Occipital lobe (tissue), 2 donors: ENCODE results near the gene RACGAP1. TPM values are rescaled to one million over a fixed set of nuclear protein-coding genes. Genes with fewer than 3 reads are reported as not detected.

Experiments used
- DNase-seq: peaks from one replicate; lab custom pipeline; 2025; lab: John Stamatoyannopoulos, UW
- total RNA-seq: library from RNA; depleted of rRNA; stranded (reverse); fragments of >200 nt; gene quantifications from one replicate; pipeline ENCODE4 v1.2.3, GENCODE V29; 2014

The RACGAP1 gene
- total RNA-seq, 1 donor from 2014 or later: 22.0 TPM

DNA sequence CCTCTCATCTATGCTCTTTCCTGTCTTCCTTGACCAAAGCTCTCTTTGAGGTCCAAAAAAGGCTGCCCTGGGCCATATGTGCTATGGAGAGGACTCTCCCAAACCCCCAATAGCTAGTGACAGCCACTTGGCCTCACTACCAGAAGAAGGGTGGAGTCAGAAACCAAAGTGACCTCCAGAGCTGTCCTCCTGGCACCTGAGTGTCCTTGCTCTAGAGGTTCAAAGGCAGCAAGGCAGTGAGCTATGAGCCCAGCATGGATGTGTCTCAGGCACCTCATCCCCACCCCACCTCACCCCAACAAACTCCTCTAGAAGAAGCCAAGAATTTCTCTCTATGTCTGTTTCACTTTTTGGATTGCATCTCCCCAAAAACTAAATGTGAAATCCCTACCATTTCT lies 67.7 kb downstream of the RACGAP1 start:
- no peak for DNase-seq

DNA sequence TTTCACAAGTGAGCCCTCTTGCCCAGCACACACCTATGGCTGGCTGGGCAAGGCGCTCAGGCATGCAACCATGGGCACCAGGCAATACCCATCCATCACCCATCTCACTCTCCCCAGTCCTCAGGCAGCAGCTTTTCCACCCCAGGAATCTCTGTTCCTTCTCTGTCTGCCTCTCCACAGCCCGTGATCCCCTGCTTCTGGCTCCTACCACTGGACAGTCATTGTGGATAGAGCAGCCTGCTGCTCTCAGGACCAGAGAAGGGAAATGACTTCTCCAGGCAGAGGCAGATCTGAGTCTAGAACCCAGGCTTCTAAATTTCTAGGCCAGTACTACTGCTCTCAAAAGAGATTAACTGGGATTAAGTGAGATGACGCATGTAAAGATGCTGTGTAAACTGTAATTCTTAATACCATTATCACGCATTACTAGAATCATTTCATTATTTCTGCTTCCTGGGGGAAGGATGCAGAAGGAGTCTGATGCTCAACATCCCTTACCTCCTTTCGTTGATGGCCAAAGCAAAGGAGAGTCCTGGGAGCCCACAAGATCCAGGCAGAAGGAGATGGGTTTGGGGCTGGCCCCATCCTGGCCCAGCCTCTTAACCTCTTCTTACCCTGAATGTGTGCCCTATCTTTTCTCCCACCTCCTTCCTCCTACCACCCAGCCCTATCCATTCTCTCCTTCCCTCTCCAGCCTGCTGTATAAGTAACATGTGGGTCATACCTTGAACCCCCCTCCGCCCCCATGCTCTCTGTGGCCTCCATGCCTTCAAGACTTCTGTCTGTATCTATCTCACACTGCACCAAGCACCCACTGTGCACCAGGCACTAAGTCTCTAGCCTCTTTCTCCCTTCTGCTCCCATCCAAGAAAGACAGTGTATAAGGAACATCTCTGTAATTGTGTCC lies 68.4 kb downstream of the RACGAP1 start:
- no peak for DNase-seq

DNA sequence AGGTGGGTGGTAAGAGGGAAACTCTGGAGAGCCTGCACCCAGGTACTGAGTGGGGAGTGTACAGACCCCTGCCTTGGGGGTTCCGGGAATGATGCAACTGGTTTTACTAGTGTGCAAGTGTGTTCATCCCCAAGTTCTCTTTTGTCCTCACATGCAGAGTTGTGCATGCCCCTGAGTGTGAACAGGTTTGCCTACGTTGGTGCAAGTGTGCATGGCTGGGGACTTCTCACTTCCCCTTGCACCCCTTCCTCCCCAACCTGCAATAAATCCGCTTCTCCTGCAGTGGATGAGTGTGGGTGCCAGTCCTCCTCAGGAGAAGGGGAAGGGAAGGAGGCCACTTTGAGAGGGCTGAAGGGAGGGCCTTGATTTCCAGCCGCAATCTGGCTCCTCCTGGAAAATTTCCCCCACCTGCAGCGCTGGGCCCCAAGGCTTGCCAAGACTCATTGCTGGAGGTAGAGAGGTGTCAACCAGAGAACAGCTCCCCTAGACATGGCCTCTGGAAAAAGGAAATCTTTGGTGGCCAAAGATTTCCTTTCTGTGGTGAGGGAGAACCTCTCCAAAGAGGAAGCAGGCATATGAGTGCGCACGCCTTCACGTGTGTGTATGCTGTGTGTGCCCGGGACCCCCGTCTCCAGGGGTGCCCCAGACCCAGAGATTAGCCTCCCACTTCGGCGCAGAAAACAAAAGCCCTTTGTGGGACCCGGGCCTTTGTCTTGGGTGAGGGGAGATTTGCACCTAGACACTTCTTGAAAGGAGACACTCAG lies 69.2 kb downstream of the RACGAP1 start:
- DNase-seq: no peak

GRCh38 chr12:49954863-49955830 lies 70.1 kb downstream of the RACGAP1 start:
- no peak for DNase-seq

DNA sequence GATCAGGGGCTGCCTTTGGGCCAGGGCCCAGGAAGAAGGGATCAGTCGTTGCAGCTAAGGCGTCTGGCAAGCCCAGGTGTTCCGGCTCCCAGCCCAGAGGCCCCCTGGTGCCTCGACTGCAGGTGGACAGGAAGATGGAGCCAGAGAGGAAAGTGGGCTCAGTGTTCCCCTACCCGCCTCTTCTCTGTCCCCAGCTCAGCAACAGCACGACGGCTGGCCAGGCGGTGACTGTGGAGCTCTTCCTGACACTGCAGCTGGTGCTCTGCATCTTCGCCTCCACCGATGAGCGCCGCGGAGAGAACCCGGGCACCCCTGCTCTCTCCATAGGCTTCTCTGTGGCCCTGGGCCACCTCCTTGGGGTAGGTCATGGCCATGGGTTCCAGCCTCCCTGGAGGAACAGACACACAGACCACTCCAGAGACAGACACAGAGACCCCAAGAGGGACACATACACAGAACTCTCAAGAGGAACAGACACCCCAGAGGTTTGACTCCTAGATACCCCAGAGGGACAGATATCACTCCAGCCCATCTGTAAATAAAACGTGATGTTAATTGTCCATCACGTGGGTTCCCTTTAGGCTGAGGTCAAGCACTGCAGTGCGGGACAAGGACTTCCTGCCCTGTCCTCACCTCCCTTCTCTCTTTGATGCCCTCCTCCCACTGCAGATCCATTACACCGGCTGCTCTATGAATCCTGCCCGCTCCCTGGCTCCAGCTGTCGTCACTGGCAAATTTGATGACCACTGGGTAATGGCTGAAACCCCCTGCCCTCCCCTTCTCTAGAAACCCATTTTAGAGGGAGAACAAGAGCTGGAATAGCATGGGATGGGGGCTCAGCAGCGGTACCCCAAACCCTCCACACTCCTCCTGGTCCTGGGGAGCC lies 71.1 kb downstream of the RACGAP1 start:
- DNase-seq: no peak

GRCh38 chr12:49953151-49953550 lies 72.1 kb downstream of the RACGAP1 start:
- no peak for DNase-seq

GRCh38 chr12:49952391-49953055 lies 72.8 kb downstream of the RACGAP1 start:
- no peak for DNase-seq

DNA sequence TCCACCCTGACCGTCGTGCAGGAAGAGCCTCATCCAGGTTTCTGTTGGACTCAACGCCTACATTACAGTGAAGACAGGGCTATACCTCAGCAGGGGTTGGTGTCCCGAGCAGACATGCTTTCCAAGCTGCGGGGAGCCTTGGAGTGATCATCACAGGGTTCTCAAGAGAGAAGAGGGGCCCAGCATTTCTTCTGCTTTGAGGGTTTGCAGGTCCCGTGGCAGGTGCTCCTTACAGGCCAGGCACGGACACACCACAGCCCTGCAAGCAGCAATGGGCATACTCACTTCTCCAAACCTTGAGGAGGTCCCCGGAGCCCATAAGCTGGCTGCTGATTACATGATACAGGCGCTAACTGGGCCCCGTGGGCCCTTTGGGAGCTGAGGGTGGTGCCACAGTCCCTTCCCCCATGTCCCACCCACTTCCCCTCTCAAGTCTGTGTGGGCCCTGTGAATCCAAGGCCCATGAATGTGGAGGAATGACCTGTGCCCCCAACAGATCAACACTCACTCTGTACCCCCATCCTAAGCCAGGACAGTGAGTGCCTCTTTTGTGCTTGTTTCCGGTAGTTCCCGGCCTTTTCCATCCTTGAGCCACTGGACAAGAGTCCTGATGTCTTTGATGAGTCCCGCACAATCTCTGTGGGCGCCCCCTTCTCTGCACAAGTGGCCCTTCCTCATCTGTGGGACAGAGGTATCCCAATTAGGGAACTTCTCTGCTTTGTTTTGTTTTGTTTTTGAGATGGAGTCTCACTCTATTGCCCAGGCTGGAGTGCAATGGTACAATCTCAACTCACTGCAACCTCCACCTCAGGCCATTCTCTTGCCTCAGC lies 73.7 kb downstream of the RACGAP1 start:
- DNase-seq: no peak

DNA sequence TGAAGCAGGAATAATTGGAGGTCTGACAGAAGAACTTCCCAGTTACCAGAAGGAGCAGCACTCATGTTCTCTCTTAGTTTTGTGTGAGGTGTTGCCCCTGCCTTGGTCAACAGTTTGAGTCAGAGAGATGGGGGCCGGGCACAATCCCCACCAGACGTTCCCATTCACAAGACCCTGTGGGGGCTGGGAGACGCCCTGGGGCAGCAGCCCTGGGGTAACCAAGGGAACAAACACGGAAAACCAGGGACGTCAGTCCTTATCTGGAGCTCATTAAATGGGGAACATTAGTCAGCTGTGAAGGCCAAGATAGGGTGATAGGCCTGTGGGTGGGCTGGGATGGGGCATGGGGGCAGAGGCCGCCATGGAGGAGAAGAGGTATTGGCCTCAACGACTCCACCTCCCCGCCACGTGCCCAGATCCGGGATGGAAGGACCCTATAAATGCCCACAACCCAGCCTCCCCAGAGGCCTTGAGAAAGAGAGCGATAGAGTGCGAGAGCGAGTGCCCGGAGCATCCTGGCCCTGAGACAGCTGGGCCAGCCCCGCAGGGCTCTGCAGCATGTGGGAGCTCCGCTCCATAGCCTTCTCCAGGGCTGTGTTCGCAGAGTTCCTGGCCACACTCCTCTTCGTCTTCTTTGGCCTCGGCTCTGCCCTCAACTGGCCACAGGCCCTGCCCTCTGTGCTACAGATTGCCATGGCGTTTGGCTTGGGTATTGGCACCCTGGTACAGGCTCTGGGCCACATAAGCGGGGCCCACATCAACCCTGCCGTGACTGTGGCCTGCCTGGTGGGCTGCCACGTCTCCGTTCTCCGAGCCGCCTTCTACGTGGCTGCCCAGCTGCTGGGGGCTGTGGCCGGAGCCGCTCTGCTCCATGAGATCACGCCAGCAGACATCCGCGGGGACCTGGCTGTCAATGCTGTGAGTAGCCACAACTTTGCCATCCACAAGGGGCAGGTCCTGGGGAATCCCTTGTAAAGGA lies 74.7 kb downstream of the RACGAP1 start, which contains the start of gene AQP2:
Gene AQP2 (plus strand): TSS at position 465 of the 979 bp plus-strand sequence. CDS start 94 bp downstream, at position 559.
- DNase-seq: no peak

DNA sequence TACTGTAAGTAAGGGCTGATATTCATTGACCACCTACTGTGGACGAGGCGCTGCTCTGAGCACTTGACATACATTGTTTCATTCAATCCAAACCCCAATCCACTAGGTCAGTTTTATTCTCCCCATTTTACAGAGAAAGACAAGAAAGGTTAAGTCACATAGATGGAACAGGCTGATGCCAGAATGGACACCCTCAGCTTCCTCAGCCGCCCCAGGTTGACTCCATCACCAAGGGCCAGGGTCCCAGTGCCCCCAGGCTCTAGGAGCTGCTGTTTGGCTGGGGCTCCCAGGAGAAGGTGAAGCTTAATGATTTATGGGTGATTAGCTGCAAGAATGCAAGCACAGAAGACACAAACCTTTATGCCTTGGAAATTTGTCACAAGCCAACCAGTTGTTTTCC lies 75.4 kb downstream of the RACGAP1 start:
- no peak for DNase-seq

GRCh38 chr12:49948866-49949845 lies 76.1 kb downstream of the RACGAP1 start:
- DNase-seq: no peak

GRCh38 chr12:49947593-49948226 lies 77.6 kb downstream of the RACGAP1 start:
- DNase-seq: no peak

- no peak for DNase-seq
Measured at GRCh38 chr12:49946497-49946896, 78.8 kb downstream of the RACGAP1 start.

DNA sequence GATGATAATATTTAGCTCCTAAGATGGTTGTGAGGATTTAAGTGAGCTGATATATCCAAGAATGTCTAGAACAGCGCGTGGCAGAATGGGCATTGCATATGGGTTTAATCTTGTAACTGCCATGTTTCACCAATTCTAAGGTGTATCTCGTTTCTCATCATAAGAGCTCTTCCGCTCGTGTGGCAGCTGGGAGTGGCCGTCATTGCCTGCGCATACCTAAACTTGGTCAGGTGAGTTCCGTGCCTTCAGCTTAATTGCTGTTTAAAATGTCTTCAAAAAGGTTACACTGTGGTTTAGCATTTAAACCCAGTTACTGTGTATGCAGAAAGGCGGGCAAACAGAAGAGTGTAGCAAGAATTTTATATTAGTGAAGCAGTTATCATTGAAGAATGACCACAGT lies 79.2 kb downstream of the RACGAP1 start:
- no peak for DNase-seq

DNA sequence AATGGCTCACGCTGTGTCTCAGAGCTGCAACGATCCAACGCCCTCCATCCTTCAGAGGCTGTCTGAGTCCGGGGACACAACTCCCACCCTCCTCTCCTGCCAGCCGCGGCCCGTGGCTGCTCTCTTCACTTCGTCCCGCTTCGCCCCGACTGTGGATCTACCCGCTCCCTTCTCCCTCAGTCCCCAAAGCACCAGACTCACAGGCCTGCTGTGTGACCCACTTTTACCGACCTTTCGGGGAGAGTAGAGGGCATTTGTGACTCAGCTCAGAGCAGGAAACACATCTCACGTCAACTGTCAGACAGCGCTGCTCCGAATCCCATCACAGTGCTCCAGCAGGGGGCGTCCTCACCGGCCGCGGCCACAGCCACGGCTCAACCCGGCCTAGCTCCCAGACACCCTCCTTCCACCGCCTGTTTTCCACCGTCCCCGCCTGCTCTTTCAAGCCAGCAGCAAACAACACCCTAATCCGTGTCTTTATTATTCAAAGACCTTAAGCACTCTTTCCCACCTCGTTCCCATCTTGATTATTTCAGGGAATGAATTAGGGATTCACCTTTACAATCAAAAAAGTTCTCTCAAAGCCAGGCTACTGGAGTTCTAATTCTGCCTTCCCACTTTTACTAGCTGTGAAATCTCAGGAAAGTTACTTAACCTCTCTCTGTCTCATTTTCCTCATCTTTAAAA lies 79.8 kb downstream of the RACGAP1 start:
- DNase-seq: peak; percentile 67
